ENCODE measurements around the gene POLR3GL. TPM values are rescaled to one million over a fixed set of nuclear protein-coding genes. Genes with fewer than 3 reads are reported as not detected.

Gene POLR3GL
- total and polyA plus RNA-seq, 9 donors = 28.5 to 42.6 (median 38.2) TPM

- no peak overlapping the region for H3K4me3 ChIP-seq (ENCODE audit: low read length)
- H3K4me1 ChIP-seq (ENCODE audit: control insufficient read depth, insufficient read depth, low read length) = peaks cover 18% of the 10 kb centered on the region
- no peak for DNase-seq
- no peaks in the 10 kb centered on the region for H3K36me3 ChIP-seq (ENCODE audit: control insufficient read depth, insufficient read depth, low read length)
- no peak overlapping the region for H3K27ac ChIP-seq (ENCODE audit: low read length)
- WGBS (ENCODE audit: insufficient coverage) = 83% methylated on average over 1 of the region's 2 CpGs
- peaks cover under 1% of the 10 kb centered on the region for H3K27me3 ChIP-seq (ENCODE audit: control insufficient read depth, insufficient read depth, low read length)
- H3K9me3 ChIP-seq (replicated peaks; ENCODE audit: control insufficient read depth, low read depth, low read length) = peaks cover 7% of the 10 kb centered on the region
Observed at GRCh38 chr1:145967288-145967687, 2.8 kb downstream of the POLR3GL start.

DNA sequence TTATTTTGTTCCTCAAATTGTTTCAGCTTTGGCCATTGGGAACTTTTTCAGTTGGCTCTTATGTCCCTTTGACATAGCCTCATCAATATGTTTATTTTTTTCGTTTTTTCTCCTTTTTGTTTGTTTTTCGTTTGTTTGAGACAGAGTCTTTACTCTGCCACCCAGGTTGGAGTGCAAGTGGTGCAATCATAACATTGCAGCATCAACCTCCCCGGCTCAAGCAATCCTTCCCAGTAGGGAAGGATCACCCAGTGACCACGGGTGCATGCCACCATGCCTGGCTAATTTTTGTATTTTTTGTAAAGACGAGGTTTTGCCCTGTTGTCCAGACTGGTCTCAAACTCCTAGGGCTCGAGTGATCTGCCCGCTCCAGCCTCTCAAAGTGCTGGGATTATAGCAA lies 8.1 kb downstream of the POLR3GL start:
- Histone ChIP-seq H3K4me3 (ENCODE audit: low read length) (no peak overlapping the region), H3K9me3 (replicated peaks; ENCODE audit: control insufficient read depth, low read depth, low read length) (peaks cover under 1% of the 10 kb centered on the region), H3K36me3 (ENCODE audit: control insufficient read depth, insufficient read depth, low read length) (peaks cover 4% of the 10 kb centered on the region), H3K27ac (ENCODE audit: low read length) (no peak overlapping the region), H3K27me3 (ENCODE audit: control insufficient read depth, insufficient read depth, low read length) (no peaks in the 10 kb centered on the region), H3K4me1 (ENCODE audit: control insufficient read depth, insufficient read depth, low read length) (peaks cover 10% of the 10 kb centered on the region)
- whole genome bisulfite sequencing (ENCODE audit: insufficient coverage) = 92% methylated on average over 2 of the region's 7 CpGs
- DNase-seq = no peak

DNA sequence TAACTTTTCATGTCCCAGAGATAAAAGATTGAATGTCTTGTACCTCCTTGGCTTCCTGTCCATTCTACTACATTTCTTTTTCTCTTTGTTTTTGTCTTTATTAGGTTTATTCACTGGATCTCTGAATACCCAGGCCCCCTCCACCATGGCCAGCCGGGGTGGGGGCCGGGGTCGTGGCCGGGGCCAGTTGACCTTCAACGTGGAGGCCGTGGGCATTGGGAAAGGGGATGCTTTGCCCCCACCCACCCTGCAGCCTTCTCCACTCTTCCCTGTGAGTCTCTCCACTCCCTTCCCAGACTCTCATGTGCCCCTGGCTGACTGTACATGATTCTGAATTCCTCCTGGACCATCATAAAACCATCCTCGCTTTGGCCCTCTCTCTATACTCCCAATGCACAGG lies 10.2 kb downstream of the POLR3GL start:
- WGBS (ENCODE audit: insufficient coverage) = 75% methylated on average over 2 of the region's 7 CpGs
- no peaks in the 10 kb centered on the region for H3K9me3 ChIP-seq (replicated peaks; ENCODE audit: control insufficient read depth, low read depth, low read length)
- H3K36me3 ChIP-seq (ENCODE audit: control insufficient read depth, insufficient read depth, low read length) = peaks cover 5% of the 10 kb centered on the region
- H3K4me3 ChIP-seq (ENCODE audit: low read length) = no peak overlapping the region
- peak overlapping the region; percentile 65 for H3K27ac ChIP-seq (ENCODE audit: low read length)
- H3K27me3 ChIP-seq (ENCODE audit: control insufficient read depth, insufficient read depth, low read length) = no peaks in the 10 kb centered on the region
- DNase-seq = no peak
- H3K4me1 ChIP-seq (ENCODE audit: control insufficient read depth, insufficient read depth, low read length) = peaks cover 30% of the 10 kb centered on the region

DNA sequence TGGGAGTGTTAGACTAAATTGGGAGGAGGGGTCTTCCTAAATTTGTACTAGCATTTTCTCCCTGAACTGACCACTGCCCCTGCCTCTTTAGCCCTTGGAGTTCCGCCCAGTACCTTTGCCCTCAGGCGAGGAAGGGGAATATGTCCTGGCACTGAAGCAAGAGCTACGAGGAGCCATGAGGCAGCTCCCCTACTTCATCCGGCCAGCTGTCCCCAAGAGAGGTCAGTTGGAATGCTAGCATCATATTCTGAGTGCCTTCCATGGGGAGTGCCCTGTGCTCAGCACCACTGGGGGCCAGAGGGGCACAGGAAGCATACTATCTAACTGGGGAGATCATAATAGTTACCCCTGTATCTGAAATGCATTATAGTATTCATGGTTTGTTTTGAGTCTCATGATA lies 10.7 kb downstream of the POLR3GL start:
- no peaks in the 10 kb centered on the region for H3K9me3 ChIP-seq (replicated peaks; ENCODE audit: control insufficient read depth, low read depth, low read length)
- WGBS (ENCODE audit: insufficient coverage) = 20% methylated on average over 1 of the region's 4 CpGs
- peaks cover 35% of the 10 kb centered on the region for H3K4me1 ChIP-seq (ENCODE audit: control insufficient read depth, insufficient read depth, low read length)
- no peaks in the 10 kb centered on the region for H3K27me3 ChIP-seq (ENCODE audit: control insufficient read depth, insufficient read depth, low read length)
- peaks cover 5% of the 10 kb centered on the region for H3K36me3 ChIP-seq (ENCODE audit: control insufficient read depth, insufficient read depth, low read length)
- H3K27ac ChIP-seq (ENCODE audit: low read length) = peak overlapping the region; percentile 65
- DNase-seq = peak; percentile 39
- H3K4me3 ChIP-seq (ENCODE audit: low read length) = no peak overlapping the region

DNA sequence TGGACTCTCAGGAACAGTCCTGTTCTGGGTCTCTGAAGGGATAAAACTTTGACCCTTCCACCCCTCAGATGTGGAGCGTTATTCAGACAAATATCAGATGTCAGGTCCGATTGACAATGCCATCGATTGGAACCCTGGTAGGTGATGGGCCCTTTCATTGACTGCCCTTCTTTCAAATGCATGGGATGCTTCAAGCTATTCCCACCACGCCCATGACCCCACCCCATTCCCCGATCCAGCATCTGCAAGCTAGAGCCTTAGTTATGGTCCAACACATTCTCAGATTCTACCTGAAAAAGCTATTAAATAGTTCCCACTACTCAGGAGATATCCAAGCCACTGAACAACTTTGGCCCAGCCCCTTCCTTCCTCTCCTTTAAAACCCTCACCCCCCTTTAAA lies 12.5 kb downstream of the POLR3GL start:
- Histone ChIP-seq H3K4me1 (ENCODE audit: control insufficient read depth, insufficient read depth, low read length) (peaks cover 51% of the 10 kb centered on the region), H3K36me3 (ENCODE audit: control insufficient read depth, insufficient read depth, low read length) (peaks cover 5% of the 10 kb centered on the region), H3K9me3 (replicated peaks; ENCODE audit: control insufficient read depth, low read depth, low read length) (no peaks in the 10 kb centered on the region), H3K27me3 (ENCODE audit: control insufficient read depth, insufficient read depth, low read length) (no peaks in the 10 kb centered on the region), H3K4me3 (ENCODE audit: low read length) (no peak overlapping the region), H3K27ac (ENCODE audit: low read length) (no peak overlapping the region)
- WGBS (ENCODE audit: insufficient coverage) = 70% methylated on average over 5 of the region's 5 CpGs
- no peak for DNase-seq

DNA sequence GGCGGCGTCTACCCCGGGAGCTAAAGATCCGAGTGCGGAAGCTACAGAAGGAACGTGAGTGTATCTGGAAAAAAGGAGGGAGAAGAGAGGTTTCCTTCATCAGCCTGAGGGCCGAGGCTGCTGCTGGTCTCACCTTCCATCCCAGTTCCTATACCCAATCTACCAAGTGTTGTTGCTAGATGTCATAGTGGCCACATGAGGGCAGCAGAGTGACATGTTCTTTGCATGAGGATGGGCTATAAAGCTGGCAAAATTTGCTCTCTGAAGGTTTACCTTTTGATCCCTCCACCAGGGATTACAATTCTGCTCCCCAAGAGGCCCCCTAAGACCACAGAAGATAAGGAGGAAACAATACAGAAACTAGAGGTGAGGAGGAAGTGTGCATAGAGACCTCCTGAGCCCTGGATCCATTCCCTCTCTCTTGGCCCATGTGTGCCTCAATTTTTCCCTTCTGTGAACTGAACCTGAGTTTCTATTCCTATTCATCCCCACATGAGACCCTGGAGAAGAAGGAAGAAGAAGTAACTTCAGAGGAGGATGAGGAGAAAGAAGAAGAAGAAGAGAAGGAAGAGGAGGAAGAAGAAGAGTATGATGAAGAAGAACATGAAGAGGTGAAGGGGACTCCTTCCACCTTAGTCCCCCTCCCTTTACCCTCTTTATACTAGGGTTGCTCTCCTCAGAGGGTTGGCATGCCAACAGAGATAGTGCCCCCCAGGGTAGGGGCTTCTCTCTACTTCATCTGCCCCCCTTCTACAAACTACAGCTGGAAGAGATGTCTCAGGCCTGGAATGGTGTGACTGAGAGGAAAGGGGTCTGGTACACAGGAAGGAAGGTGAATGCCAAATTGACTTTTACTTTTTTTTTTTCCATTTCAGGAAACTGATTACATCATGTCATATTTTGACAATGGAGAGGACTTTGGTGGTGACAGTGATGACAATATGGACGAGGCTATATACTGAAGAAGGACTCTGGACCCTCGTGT lies 13.3 kb downstream of the POLR3GL start:
- H3K36me3 ChIP-seq (ENCODE audit: control insufficient read depth, insufficient read depth, low read length) = peaks cover 5% of the 10 kb centered on the region
- no peaks in the 10 kb centered on the region for H3K27me3 ChIP-seq (ENCODE audit: control insufficient read depth, insufficient read depth, low read length)
- WGBS (ENCODE audit: insufficient coverage) = no CpG with 5 or more reads among the region's 9 CpGs
- peak overlapping the region; percentile 100 for H3K27ac ChIP-seq (ENCODE audit: low read length)
- H3K4me3 ChIP-seq (ENCODE audit: low read length) = no peak overlapping the region
- DNase-seq = peak; percentile 93
- H3K9me3 ChIP-seq (replicated peaks; ENCODE audit: control insufficient read depth, low read depth, low read length) = no peaks in the 10 kb centered on the region
- peaks cover 58% of the 10 kb centered on the region for H3K4me1 ChIP-seq (ENCODE audit: control insufficient read depth, insufficient read depth, low read length)

GRCh38 chr1:145978471-145978853 lies 14.0 kb downstream of the POLR3GL start:
- no peaks in the 10 kb centered on the region for H3K27me3 ChIP-seq (ENCODE audit: control insufficient read depth, insufficient read depth, low read length)
- peaks cover 5% of the 10 kb centered on the region for H3K36me3 ChIP-seq (ENCODE audit: control insufficient read depth, insufficient read depth, low read length)
- H3K4me1 ChIP-seq (ENCODE audit: control insufficient read depth, insufficient read depth, low read length) = peaks cover 65% of the 10 kb centered on the region
- no peak overlapping the region for H3K4me3 ChIP-seq (ENCODE audit: low read length)
- no peak for DNase-seq
- no peaks in the 10 kb centered on the region for H3K9me3 ChIP-seq (replicated peaks; ENCODE audit: control insufficient read depth, low read depth, low read length)
- H3K27ac ChIP-seq (ENCODE audit: low read length) = peak overlapping the region; percentile 100

GRCh38 chr1:145978854-145979745 lies 14.6 kb downstream of the POLR3GL start:
- 0% methylated on average over 4 of the region's 9 CpGs for WGBS (ENCODE audit: insufficient coverage)
- Histone ChIP-seq H3K4me3 (ENCODE audit: low read length) (peak overlapping the region; percentile 21), H3K9me3 (replicated peaks; ENCODE audit: control insufficient read depth, low read depth, low read length) (no peaks in the 10 kb centered on the region), H3K36me3 (ENCODE audit: control insufficient read depth, insufficient read depth, low read length) (peaks cover 5% of the 10 kb centered on the region), H3K4me1 (ENCODE audit: control insufficient read depth, insufficient read depth, low read length) (peaks cover 70% of the 10 kb centered on the region), H3K27ac (ENCODE audit: low read length) (peak overlapping the region; percentile 100), H3K27me3 (ENCODE audit: control insufficient read depth, insufficient read depth, low read length) (no peaks in the 10 kb centered on the region)
- DNase-seq = peak; percentile 100

- 33% methylated on average over 1 of the region's 7 CpGs for WGBS (ENCODE audit: insufficient coverage)
- no peak for DNase-seq
- Histone ChIP-seq H3K9me3 (replicated peaks; ENCODE audit: control insufficient read depth, low read depth, low read length) (no peaks in the 10 kb centered on the region), H3K4me3 (ENCODE audit: low read length) (no peak overlapping the region), H3K4me1 (ENCODE audit: control insufficient read depth, insufficient read depth, low read length) (peaks cover 74% of the 10 kb centered on the region), H3K27me3 (ENCODE audit: control insufficient read depth, insufficient read depth, low read length) (no peaks in the 10 kb centered on the region), H3K27ac (ENCODE audit: low read length) (peak overlapping the region; percentile 100), H3K36me3 (ENCODE audit: control insufficient read depth, insufficient read depth, low read length) (peaks cover 5% of the 10 kb centered on the region)
Observed at GRCh38 chr1:145979746-145980456, 15.4 kb downstream of the POLR3GL start.
